NT2/D1 (cell line): ENCODE data around the gene USP9Y.

Source experiments
- SUZ12 ChIP-seq: IDR thresholded peaks from 2 replicates; pipeline ENCODE4 v1.6.1; 2011; ENCODE audit not compliant: insufficient read length, insufficient read depth; ENCODE audit errors: extremely low read depth
- YY1 ChIP-seq: IDR thresholded peaks from 2 replicates; pipeline ENCODE4 v1.6.1; 2011; ENCODE audit not compliant: insufficient read length, insufficient read depth
- ZNF274 ChIP-seq: IDR thresholded peaks from 2 replicates; pipeline ENCODE4 v1.6.1; 2011; ENCODE audit warnings: mild to moderate bottlenecking, low read depth, low read length

DNA sequence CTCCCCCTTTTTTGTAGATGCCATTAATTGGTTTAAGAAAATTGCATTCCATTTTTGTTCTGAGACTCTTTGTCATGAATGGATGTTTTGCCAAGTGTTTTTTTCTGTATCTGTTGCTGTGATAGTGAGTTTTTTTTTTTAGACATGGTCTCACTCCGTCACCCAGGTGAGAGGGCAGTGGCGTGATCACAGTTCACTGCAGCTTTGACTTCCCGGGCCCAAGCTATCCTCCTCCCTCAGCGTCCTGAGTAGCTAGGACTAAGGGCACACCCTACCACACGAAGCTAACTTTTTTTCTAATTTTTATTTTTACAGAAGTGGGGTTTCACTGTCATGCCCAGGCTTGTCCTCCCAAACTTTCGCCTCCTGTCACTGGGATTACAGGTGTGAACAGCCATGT lies 51.8 kb downstream of the USP9Y start:
- no peak for TF ChIP-seq YY1
- no peak for TF ChIP-seq ZNF274
- no peak for TF ChIP-seq SUZ12
